Measurements from ENCODE around the gene SMIM22. TPM values are rescaled to one million over a fixed set of nuclear protein-coding genes. Genes with fewer than 3 reads are reported as not detected.
A peak's percentile ranks its signal among the peaks of the same experiment; 100 is the strongest.

Gene SMIM22
- polyA plus RNA-seq, 4 donors: 134 to 1,710 (median 721) TPM

GRCh38 chr16:4785758-4786433 is 9.3 kb upstream of the SMIM22 start:
- H3K4me1 ChIP-seq (ENCODE audit: control insufficient read depth in 3 of 3, insufficient read depth in 2 of 3, low read depth in 1 of 3, low read length in 2 of 3): peaks cover 0 to 13% (median 0%) of the 10 kb centered on the region in 3 donors
- H3K27ac ChIP-seq (ENCODE audit: low read depth in 1 of 3, low read length in 2 of 3): no peak overlapping the region
- no peaks in the 10 kb centered on the region for H3K27me3 ChIP-seq (ENCODE audit: control insufficient read depth in 3 of 3, insufficient read depth in 3 of 3, low read length in 3 of 3)
- FAIRE-seq (no peak), DNase-seq (peak in 1 of 2 donors; percentile 42)
- 52 to 78% (median 70%) methylated on average over 21 to 23 of the region's 23 CpGs for WGBS, 3 donors
- H3K4me3 ChIP-seq (ENCODE audit: low read depth in 1 of 3, low read length in 3 of 3): no peak overlapping the region
- H3K9me3 ChIP-seq (ENCODE audit: control insufficient read depth in 2 of 2, insufficient read depth in 1 of 2, low read depth in 1 of 2, low read length in 1 of 2): no peaks in the 10 kb centered on the region
- H3K36me3 ChIP-seq (ENCODE audit: control insufficient read depth in 3 of 3, insufficient read depth in 2 of 3, low read depth in 1 of 3, low read length in 3 of 3): no peaks in the 10 kb centered on the region

- FAIRE-seq: no peak
- Histone ChIP-seq H3K4me1 (ENCODE audit: control insufficient read depth in 3 of 3, insufficient read depth in 2 of 3, low read depth in 1 of 3, low read length in 2 of 3) (peaks cover 0 to 13% (median 0%) of the 10 kb centered on the region in 3 donors), H3K27me3 (ENCODE audit: control insufficient read depth in 3 of 3, insufficient read depth in 3 of 3, low read length in 3 of 3) (no peaks in the 10 kb centered on the region), H3K36me3 (ENCODE audit: control insufficient read depth in 3 of 3, insufficient read depth in 2 of 3, low read depth in 1 of 3, low read length in 3 of 3) (no peaks in the 10 kb centered on the region), H3K27ac (ENCODE audit: low read depth in 1 of 3, low read length in 2 of 3) (no peak overlapping the region), H3K9me3 (ENCODE audit: control insufficient read depth in 2 of 2, insufficient read depth in 1 of 2, low read depth in 1 of 2, low read length in 1 of 2) (no peaks in the 10 kb centered on the region), H3K4me3 (ENCODE audit: low read depth in 1 of 3, low read length in 3 of 3) (no peak overlapping the region)
- no peak for DNase-seq
- WGBS, 3 donors: 89 to 96% (median 95%) methylated on average over 8 of the region's 8 CpGs
Observed at GRCh38 chr16:4787068-4787467, 8.1 kb upstream of the SMIM22 start.

GRCh38 chr16:4787627-4788482 is 7.3 kb upstream of the SMIM22 start, which contains the start of gene SEPTIN12:
SEPTIN12 (minus strand) TSS chr16:4788345; CDS start chr16:4787645, 700 bp downstream.
- Histone ChIP-seq H3K4me1 (ENCODE audit: control insufficient read depth in 3 of 3, insufficient read depth in 2 of 3, low read depth in 1 of 3, low read length in 2 of 3) (peaks cover 0 to 13% (median 0%) of the 10 kb centered on the region in 3 donors), H3K4me3 (ENCODE audit: low read depth in 1 of 3, low read length in 3 of 3) (no peak within 1 kb of the TSS), H3K36me3 (ENCODE audit: control insufficient read depth in 3 of 3, insufficient read depth in 2 of 3, low read depth in 1 of 3, low read length in 3 of 3) (no peaks in the 10 kb centered on the region), H3K9me3 (ENCODE audit: control insufficient read depth in 2 of 2, insufficient read depth in 1 of 2, low read depth in 1 of 2, low read length in 1 of 2) (no peaks in the 10 kb centered on the region), H3K27ac (ENCODE audit: low read depth in 1 of 3, low read length in 2 of 3) (no peak within 1 kb of the TSS), H3K27me3 (ENCODE audit: control insufficient read depth in 3 of 3, insufficient read depth in 3 of 3, low read length in 3 of 3) (no peaks in the 10 kb centered on the region)
- DNase-seq (no peak), FAIRE-seq (no peak)
- 64 to 70% (median 68%) methylated on average over 12 to 14 of the region's 14 CpGs for WGBS, 3 donors

- peak; percentile 22 to 64 for DNase-seq
- no peak overlapping the region for H3K4me3 ChIP-seq (ENCODE audit: low read depth in 1 of 3, low read length in 3 of 3)
- no peak for FAIRE-seq
- no peaks in the 10 kb centered on the region for H3K27me3 ChIP-seq (ENCODE audit: control insufficient read depth in 3 of 3, insufficient read depth in 3 of 3, low read length in 3 of 3)
- WGBS, 3 donors: 17 to 40% (median 19%) methylated on average over 9 of the region's 9 CpGs
- H3K27ac ChIP-seq (ENCODE audit: low read depth in 1 of 3, low read length in 2 of 3): no peak overlapping the region
- H3K4me1 ChIP-seq (ENCODE audit: control insufficient read depth in 3 of 3, insufficient read depth in 2 of 3, low read depth in 1 of 3, low read length in 2 of 3): peaks cover 0 to 13% (median 0%) of the 10 kb centered on the region in 3 donors
- H3K9me3 ChIP-seq (ENCODE audit: control insufficient read depth in 2 of 2, insufficient read depth in 1 of 2, low read depth in 1 of 2, low read length in 1 of 2): no peaks in the 10 kb centered on the region
- H3K36me3 ChIP-seq (ENCODE audit: control insufficient read depth in 3 of 3, insufficient read depth in 2 of 3, low read depth in 1 of 3, low read length in 3 of 3): no peaks in the 10 kb centered on the region
Observed at GRCh38 chr16:4788489-4788889, 6.7 kb upstream of the SMIM22 start.

GRCh38 chr16:4788910-4789309 is 6.3 kb upstream of the SMIM22 start:
- Histone ChIP-seq H3K27me3 (ENCODE audit: control insufficient read depth in 3 of 3, insufficient read depth in 3 of 3, low read length in 3 of 3) (no peaks in the 10 kb centered on the region), H3K36me3 (ENCODE audit: control insufficient read depth in 3 of 3, insufficient read depth in 2 of 3, low read depth in 1 of 3, low read length in 3 of 3) (no peaks in the 10 kb centered on the region), H3K9me3 (ENCODE audit: control insufficient read depth in 2 of 2, insufficient read depth in 1 of 2, low read depth in 1 of 2, low read length in 1 of 2) (no peaks in the 10 kb centered on the region), H3K4me3 (ENCODE audit: low read depth in 1 of 3, low read length in 3 of 3) (no peak overlapping the region), H3K27ac (ENCODE audit: low read depth in 1 of 3, low read length in 2 of 3) (no peak overlapping the region), H3K4me1 (ENCODE audit: control insufficient read depth in 3 of 3, insufficient read depth in 2 of 3, low read depth in 1 of 3, low read length in 2 of 3) (peaks cover 0 to 13% (median 0%) of the 10 kb centered on the region in 3 donors)
- DNase-seq: no peak
- FAIRE-seq: no peak
- 76 to 81% (median 77%) methylated on average over 7 of the region's 7 CpGs for WGBS, 3 donors

- Histone ChIP-seq H3K27me3 (ENCODE audit: control insufficient read depth in 3 of 3, insufficient read depth in 3 of 3, low read length in 3 of 3) (no peaks in the 10 kb centered on the region), H3K27ac (ENCODE audit: low read depth in 1 of 3, low read length in 2 of 3) (no peak overlapping the region), H3K4me1 (ENCODE audit: control insufficient read depth in 3 of 3, insufficient read depth in 2 of 3, low read depth in 1 of 3, low read length in 2 of 3) (peaks cover 0 to 14% (median 0%) of the 10 kb centered on the region in 3 donors), H3K36me3 (ENCODE audit: control insufficient read depth in 3 of 3, insufficient read depth in 2 of 3, low read depth in 1 of 3, low read length in 3 of 3) (no peaks in the 10 kb centered on the region), H3K4me3 (ENCODE audit: low read depth in 1 of 3, low read length in 3 of 3) (no peak overlapping the region), H3K9me3 (ENCODE audit: control insufficient read depth in 2 of 2, insufficient read depth in 1 of 2, low read depth in 1 of 2, low read length in 1 of 2) (no peaks in the 10 kb centered on the region)
- DNase-seq: no peak
- WGBS, 3 donors: 54 to 74% (median 65%) methylated on average over 10 of the region's 10 CpGs
- no peak for FAIRE-seq
Observed at GRCh38 chr16:4790261-4790660, 4.9 kb upstream of the SMIM22 start.

- DNase-seq: no peak
- H3K27ac ChIP-seq (ENCODE audit: low read depth in 1 of 3, low read length in 2 of 3): no peak overlapping the region
- no peak for FAIRE-seq
- no peaks in the 10 kb centered on the region for H3K9me3 ChIP-seq (ENCODE audit: control insufficient read depth in 2 of 2, insufficient read depth in 1 of 2, low read depth in 1 of 2, low read length in 1 of 2)
- WGBS, 3 donors: 67 to 84% (median 76%) methylated on average over 10 of the region's 10 CpGs
- peaks cover 0 to 3% (median 0%) of the 10 kb centered on the region in 3 donors for H3K36me3 ChIP-seq (ENCODE audit: control insufficient read depth in 3 of 3, insufficient read depth in 2 of 3, low read depth in 1 of 3, low read length in 3 of 3)
- no peaks in the 10 kb centered on the region for H3K27me3 ChIP-seq (ENCODE audit: control insufficient read depth in 3 of 3, insufficient read depth in 3 of 3, low read length in 3 of 3)
- no peak overlapping the region for H3K4me3 ChIP-seq (ENCODE audit: low read depth in 1 of 3, low read length in 3 of 3)
- peaks cover 0 to 16% (median 0%) of the 10 kb centered on the region in 3 donors for H3K4me1 ChIP-seq (ENCODE audit: control insufficient read depth in 3 of 3, insufficient read depth in 2 of 3, low read depth in 1 of 3, low read length in 2 of 3)
Observed at GRCh38 chr16:4790871-4791270, 4.3 kb upstream of the SMIM22 start.

- no peaks in the 10 kb centered on the region for H3K9me3 ChIP-seq (ENCODE audit: control insufficient read depth in 2 of 2, insufficient read depth in 1 of 2, low read depth in 1 of 2, low read length in 1 of 2)
- DNase-seq: peak in 1 of 2 donors; percentile 47
- H3K4me1 ChIP-seq (ENCODE audit: control insufficient read depth in 3 of 3, insufficient read depth in 2 of 3, low read depth in 1 of 3, low read length in 2 of 3): peaks cover 0 to 23% (median 0%) of the 10 kb centered on the region in 3 donors
- no peak overlapping the region for H3K4me3 ChIP-seq (ENCODE audit: low read depth in 1 of 3, low read length in 3 of 3)
- no peaks in the 10 kb centered on the region for H3K27me3 ChIP-seq (ENCODE audit: control insufficient read depth in 3 of 3, insufficient read depth in 3 of 3, low read length in 3 of 3)
- 72 to 82% (median 74%) methylated on average over 13 of the region's 13 CpGs for WGBS, 3 donors
- H3K36me3 ChIP-seq (ENCODE audit: control insufficient read depth in 3 of 3, insufficient read depth in 2 of 3, low read depth in 1 of 3, low read length in 3 of 3): peaks cover 0 to 21% (median 0%) of the 10 kb centered on the region in 3 donors
- FAIRE-seq: no peak
- no peak overlapping the region for H3K27ac ChIP-seq (ENCODE audit: low read depth in 1 of 3, low read length in 2 of 3)
Observed at GRCh38 chr16:4792951-4793513, 2.1 kb upstream of the SMIM22 start.

Measured in small intestine (tissue), 7 donors.